Dedifferentiated amniotic fluid mesenchymal stem cell (primary cell): ENCODE results near the gene PRPF19.
A peak's percentile ranks its signal among the peaks of the same experiment; 100 is the strongest.

Experiments used
- DNase-seq: peaks from one replicate; pipeline ENCODE4 v3.0.0-alpha.2; 2016; ENCODE audit errors: extremely low spot score

The PRPF19 gene

GRCh38 chr11:60906132-60906972, at the start of gene PRPF19:
Gene PRPF19, minus strand, starts transcription at chr11:60906585. Its CDS starts 203 bp downstream, at chr11:60906382.
- DNase-seq, result peak; percentile 98

DNA sequence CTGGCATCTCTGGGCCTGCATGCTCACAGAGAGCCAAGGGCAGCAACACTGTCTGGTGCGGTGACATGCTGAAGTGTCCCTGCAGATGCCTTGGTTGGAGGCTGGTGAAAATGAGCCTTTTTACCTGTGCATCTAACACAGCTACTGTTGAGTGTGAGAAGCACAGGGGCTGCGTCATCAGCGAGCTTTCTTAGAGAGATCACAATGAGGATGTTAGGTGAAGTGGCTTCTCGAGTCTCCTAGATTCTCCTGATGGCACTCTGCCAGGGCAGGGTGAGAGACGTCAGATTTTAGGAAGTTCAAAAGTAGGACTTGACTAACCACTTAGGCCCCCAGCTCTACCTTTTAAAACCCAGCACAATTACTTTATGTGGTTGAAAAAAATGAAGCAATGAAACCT, 49.2 kb upstream of the PRPF19 start:
- no peak for DNase-seq

DNA sequence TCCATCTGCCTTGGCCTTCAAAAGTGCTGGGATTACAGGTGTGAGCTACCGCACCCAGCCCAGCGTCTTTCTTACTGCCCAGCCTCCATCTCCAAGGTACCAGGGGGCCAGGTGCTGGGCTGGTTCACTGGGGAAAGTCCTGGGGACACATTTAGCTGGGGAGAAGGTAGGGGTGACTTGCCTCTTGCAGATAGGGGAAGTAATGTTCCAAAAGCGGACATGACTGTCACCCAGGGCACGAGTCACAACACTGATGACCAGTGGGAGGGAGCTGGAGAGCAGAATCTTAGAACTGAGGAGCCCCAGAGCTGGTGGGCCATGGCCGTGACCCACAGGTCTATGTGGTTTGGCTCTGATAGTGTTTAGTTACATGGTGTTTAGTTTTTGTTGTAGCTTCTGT, 48.0 kb upstream of the PRPF19 start:
- no peak for DNase-seq

DNA sequence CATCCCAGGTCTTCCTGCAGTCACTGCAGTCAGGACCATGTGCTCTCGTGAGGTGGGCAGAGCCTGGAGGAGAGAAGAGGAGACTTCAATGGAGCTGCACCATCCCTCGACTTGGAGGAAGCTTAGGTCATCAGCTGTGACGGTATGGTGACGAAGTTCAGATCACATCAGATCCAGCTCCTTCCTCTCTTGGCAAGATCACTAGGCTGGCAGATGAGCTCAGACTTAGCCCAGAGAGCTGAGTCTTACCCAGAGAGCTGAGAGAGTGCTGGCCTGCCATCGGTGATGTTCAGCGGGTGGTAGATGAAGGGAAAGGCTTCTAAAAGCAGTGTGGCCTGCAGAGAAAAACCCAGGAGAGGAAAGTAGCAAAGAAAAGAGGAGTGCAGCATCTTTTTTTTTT, 47.4 kb upstream of the PRPF19 start:
- no peak for DNase-seq

DNA sequence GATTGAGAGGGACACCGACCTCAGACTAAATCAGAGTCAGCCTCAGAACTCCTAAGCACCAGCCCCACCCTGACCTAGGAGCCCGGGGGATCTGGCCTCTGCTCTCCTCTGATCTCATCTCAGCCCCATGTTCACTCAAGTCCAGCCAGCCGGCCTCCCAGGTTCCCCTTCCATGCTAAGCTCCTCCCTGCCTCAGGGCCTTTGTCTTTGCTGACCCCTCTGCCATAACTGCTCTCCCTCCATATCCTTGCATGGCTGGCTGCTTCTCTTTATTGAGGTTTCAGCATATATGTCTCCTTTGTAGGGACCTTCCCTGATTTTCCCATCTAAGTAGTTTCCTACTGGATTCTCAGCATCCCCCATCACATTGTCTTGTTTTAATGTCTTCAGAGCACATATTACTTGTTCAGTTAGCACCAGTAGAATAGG, 46.4 kb upstream of the PRPF19 start:
- DNase-seq, result no peak

GRCh38 chr11:60951904-60952741, 45.7 kb upstream of the PRPF19 start, which contains the start of gene SLC15A3:
Gene SLC15A3, minus strand, starts transcription at chr11:60952176. Its CDS starts 625 bp downstream, at chr11:60951551.
- DNase-seq, result peak; percentile 37

- no peak for DNase-seq
Observed at GRCh38 chr11:60951606-60951903, 45.2 kb upstream of the PRPF19 start.

DNA sequence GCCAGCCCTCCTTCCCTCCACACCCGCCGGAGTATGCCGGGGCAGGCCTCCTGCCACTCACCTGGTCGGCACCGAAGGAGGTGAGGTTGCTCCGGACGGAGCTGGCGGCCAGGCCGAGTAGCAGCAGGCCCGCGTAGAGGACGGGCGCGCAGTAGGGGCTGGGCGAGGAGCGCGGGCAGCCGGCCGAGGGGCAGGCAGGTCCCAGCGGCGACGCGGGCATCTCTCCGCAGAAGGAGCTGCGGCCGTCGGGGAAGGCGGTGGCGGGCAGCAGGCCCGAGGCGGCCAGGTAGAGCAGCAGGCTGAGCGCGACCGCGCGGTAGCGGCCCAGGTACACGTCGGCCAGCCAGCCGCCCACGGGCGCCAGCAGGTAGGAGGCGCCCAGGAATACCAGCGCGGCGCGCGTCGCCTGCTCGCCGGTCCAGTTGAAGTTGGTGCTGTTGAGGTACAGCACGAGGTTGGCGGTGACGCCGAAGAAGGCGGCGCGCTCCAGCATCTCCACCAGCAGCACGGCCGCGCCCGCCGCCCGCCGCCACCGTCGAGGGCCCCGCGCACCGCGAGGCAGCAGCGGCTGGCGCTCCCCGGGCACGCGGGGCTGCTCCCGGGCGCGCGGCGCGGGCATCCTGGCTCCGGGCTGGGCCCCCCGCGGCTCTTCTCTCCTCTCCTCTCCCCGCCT, 44.7 kb upstream of the PRPF19 start:
- no peak for DNase-seq

DNA sequence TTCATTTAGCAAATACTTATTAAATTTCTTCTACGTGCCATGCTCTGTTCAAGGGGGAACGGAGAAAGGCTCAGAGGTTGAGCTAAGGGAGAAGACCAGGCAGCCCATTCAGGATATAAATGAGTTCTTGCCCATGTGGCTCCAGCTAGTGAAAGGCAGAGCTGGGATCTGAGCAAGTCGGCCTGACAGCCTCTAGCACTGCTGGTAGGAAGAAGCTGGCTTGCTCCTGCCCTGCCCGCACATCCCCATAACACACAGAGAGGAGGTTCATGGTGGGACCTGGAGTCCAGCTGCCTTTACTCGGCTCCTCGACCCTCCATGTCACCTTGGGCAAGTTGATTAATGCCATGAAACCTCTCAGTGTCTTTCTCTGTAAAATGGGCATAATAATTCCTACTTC, 43.6 kb upstream of the PRPF19 start:
- DNase-seq, result no peak

DNA sequence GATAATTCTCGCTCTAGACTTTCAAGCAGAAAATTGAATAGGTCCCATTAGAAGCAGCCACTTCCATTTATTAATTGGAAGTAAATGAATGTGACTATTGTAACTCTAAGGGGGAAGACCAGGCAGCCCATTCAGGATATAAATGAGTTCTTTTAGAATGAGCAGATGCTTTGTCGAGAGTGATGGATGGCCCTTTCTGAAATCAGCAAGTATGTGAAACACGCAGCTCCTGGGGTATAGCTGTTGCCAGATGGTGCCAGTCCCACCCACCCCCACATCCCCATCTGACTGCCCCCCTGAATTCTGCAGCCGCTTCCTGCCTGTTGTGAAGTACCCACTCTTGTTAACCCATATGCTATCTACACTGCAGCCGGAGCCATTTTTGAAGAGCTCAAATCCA, 41.9 kb upstream of the PRPF19 start:
- no peak for DNase-seq

DNA sequence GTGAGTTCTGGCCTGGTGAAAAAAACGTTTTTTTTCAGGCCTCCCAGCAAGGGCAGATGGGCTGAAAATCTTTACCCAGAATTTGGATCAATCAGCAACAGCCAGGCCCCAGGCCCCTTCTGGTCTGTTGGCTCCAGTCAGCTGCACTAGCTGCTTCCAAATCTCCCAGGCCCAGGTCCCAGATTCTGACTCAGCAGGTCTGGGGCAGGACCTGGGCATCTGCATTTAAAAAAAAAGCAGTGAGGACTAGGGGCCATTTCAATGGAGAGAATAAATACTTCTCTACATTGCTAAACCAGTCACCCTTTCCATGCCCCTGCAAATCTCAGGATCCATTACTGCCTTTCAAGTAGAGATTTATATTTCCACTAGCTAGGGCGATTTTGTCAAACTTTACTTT, 41.3 kb upstream of the PRPF19 start:
- DNase-seq, result no peak

DNA sequence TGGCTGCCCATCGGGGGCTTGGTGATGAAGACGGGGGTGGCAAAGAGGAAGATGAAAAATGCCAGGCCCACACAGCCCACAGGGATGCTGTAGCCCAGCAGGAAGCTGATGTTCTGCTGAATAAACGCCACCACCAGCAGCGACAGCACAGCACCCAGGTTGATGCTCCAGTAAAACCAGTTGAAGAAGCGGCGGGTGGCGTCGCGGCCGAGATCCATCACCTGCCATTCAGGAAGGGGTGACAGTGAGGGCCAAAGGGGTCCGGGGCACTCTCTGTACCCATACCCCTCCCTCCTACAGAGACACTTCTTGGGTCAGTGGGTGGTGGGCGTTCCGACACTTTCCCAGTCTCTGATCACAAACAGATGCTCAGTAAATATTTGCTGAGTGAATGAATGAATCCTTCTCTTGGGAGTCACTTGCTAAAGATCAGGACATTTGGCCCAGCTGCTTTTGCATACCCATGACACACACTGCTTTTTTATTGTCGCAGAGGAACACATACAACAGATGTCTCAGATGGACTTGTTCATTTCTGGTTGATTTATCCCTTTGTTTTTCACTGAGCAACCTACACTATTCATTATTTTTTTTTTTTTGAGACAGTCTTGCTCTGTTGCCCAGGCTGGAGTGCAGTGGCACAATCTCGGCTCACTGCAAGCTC, 40.3 kb upstream of the PRPF19 start:
- DNase-seq, result no peak

- no peak for DNase-seq
Observed at GRCh38 chr11:60945295-60945667, 38.9 kb upstream of the PRPF19 start.

GRCh38 chr11:60944490-60945294, 38.3 kb upstream of the PRPF19 start:
- DNase-seq, result no peak

DNA sequence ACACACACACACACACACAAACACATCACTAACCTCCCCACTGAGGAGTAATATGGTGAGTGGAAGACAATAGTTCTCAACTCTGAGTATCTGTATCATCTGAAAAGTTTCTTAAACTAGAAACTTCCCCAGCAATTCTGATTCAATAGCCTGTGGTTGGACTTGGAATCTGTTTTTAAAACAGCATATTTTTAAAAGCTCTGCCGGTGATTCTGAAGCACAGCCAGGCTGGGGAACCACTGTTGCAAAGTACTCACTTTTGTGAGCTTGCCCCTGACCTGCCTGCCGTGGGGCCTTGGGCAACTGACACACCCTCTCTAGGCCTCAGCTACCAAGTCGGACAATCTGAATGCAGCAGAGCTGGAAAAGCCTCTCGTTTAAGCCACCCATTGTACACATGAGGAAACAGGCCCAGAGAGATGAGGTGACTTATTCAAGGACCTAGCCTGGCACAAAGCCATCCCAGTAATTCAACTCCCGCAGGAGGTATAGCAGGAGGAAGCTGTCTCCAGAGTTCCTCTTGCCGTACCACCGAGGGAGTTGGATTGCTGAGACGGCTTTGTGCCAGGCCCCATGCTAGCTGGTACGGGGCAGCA, 36.7 kb upstream of the PRPF19 start:
- peak; percentile 19 for DNase-seq

GRCh38 chr11:60942219-60942618, 35.8 kb upstream of the PRPF19 start:
- no peak for DNase-seq

DNA sequence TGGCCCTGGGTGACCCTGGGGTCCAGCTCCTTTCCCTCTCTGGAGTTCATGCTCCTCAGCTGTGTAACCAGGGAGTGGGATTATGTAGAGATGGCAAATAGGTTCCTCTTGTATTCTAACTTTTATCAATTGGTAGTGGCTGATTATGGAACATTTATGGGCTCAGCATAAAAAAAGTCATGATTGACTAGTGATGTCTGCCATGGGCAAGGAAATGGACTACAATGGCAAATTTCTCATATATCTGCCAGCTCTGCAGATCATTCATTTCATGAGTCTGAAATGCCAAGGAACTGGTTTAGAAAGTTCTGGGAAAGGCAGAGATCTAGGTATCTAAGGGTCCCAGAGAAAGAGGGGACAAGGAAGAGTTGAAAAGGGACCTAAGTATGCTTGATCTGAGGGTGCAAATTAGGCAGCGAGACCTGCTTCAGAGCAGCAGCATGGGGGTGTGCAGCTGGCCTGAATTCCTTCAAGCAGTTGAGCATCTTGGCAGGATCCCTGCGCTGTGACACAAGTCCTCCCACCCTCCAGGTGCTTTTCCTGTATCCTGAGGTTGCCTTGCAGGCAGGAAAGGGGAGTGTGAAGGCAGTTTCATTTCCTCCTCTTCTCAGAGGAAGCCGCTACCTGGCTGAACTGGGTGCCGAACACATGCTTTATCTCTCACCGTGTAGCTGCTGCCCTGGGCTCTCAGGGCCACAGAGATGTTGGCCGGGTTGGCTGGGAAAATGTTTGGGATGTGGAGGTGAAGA, 35.2 kb upstream of the PRPF19 start:
- no peak for DNase-seq

GRCh38 chr11:60939855-60940254, 33.5 kb upstream of the PRPF19 start:
- no peak for DNase-seq

DNA sequence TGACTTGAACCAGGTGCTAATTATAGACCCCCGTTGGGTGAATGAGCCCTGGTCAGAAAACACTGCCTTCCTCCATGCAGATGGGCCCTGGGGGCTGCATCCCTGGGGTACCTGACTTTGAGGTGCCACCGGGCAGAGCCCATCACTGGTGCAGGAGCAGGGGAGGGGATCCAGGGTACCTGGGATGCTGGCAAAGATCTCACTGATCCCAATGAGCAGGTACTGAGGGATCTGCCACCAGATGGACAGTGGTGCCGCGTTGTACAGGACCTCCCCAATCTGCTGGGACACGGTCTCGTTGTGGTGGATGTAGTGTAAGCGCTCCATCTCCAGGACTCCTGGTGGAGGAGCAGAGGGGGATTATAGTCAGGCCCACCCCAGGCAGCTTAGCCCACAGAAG, 32.9 kb upstream of the PRPF19 start:
- no peak for DNase-seq

DNA sequence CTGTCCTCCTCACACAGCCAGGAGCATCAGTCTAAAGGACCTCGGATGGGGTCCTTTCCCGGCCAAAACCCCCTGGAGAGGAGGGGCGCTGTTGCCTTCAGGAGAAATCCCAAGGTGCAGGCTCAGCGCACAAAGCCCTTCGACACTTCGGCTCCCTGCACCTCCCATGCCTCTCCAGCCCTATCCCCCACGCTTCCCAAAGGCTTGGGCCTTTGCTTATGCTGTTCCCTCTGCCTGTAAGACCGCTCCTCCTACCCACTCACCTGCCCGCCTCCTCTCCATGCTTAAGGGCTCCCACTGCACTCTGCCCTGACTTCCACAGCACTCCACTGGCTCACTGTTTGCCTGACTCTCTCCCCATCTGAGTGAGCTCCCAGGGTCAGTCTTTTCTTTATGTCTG, 32.1 kb upstream of the PRPF19 start:
- DNase-seq, result no peak
